PC-9 (cell line): ENCODE measurements around the gene TDRD5. TPM values are rescaled to one million over a fixed set of nuclear protein-coding genes. Genes with fewer than 3 reads are reported as not detected.

Experiments
- BruUV-seq: library from RNA; stranded (reverse); fragments of 400-500 nt; replicated peaks from 2 replicates; lab custom pipeline; 2021; lab: Mats Ljungman, UMichigan
- CTCF ChIA-PET: fragments of 300-600 bp; sonication (Branson Sonifier 250); formaldehyde crosslinking; loops from one replicate; lab custom pipeline; 2022; ENCODE audit warnings: antibody characterized with exemption; lab: Charles Lee
- POLR2A ChIA-PET: fragments of 300-600 bp; sonication (Branson Sonifier 250); formaldehyde crosslinking; loops from one replicate; lab custom pipeline; 2022; ENCODE audit warnings: antibody characterized with exemption; ENCODE audit not compliant: unreplicated experiment; lab: Charles Lee
- DNase-seq, 2 experiments: peaks; one replicate each; pipeline versions ENCODE4 v3.0.0 to v3.0.0-alpha.2; 2015 to 2022; ENCODE audit warnings: mixed read lengths in 1 of 2
- H2AFZ ChIP-seq: fragments of 200-600 bp; sonication (generic); 2 replicates; pipeline ENCODE4 v1.8.1; 2017; ENCODE audit warnings: antibody characterized with exemption
- H3F3A ChIP-seq: fragments of 200-600 bp; sonication (generic); 2 replicates; pipeline ENCODE4 v1.8.1; 2017; ENCODE audit warnings: antibody characterized with exemption, mild to moderate bottlenecking, low read depth; ENCODE audit not compliant: insufficient read depth
- H3K27ac ChIP-seq: fragments of 200-600 bp; sonication (generic); 2 replicates; pipeline ENCODE4 v1.6.1; 2016; ENCODE audit warnings: mixed run types
- H3K27me3 ChIP-seq: fragments of 200-600 bp; sonication (generic); 2 replicates; pipeline ENCODE4 v1.6.1; 2016; ENCODE audit warnings: low read depth, mixed run types; ENCODE audit not compliant: insufficient read depth
- H3K36me3 ChIP-seq: fragments of 200-600 bp; sonication (generic); 2 replicates; pipeline ENCODE4 v1.6.1; 2016; ENCODE audit warnings: low read depth, mixed run types
- H3K4me1 ChIP-seq: fragments of 200-600 bp; sonication (generic); replicated peaks from 2 replicates; pipeline ENCODE4 v1.6.1; 2016; ENCODE audit warnings: mixed run types; ENCODE audit not compliant: insufficient read depth
- H3K4me2 ChIP-seq: fragments of 200-600 bp; sonication (generic); 2 replicates; pipeline ENCODE4 v1.6.1; 2017; ENCODE audit warnings: mixed run types
- H3K4me3 ChIP-seq: fragments of 200-600 bp; sonication (generic); 2 replicates; pipeline ENCODE4 v1.6.1; 2016; ENCODE audit warnings: mixed run types
- H3K79me2 ChIP-seq: fragments of 200-600 bp; sonication (generic); 2 replicates; pipeline ENCODE4 v1.6.1; 2017; ENCODE audit warnings: low read depth, mixed run types
- H3K9me2 ChIP-seq: fragments of 200-600 bp; sonication (generic); 2 replicates; pipeline ENCODE4 v1.8.1; 2017; ENCODE audit warnings: mild to moderate bottlenecking; ENCODE audit not compliant: insufficient read depth
- H3K9me3 ChIP-seq: fragments of 200-600 bp; sonication (generic); 2 replicates; pipeline ENCODE4 v1.8.1; 2016; ENCODE audit warnings: low read depth; ENCODE audit not compliant: insufficient read depth
- H4K20me1 ChIP-seq: fragments of 200-600 bp; sonication (generic); 2 replicates; pipeline ENCODE4 v1.8.1; 2017; ENCODE audit not compliant: insufficient read depth
- CTCF ChIP-seq: fragments of 200-600 bp; sonication (generic); conservative IDR thresholded peaks from 2 replicates; pipeline ENCODE4 v1.6.1; 2017; ENCODE audit warnings: mixed run types, antibody characterized with exemption, mild to moderate bottlenecking, moderate library complexity
- EZH2 ChIP-seq: fragments of 200-600 bp; sonication (generic); IDR thresholded peaks from 2 replicates; pipeline ENCODE4 v1.8.0; 2017; ENCODE audit warnings: antibody characterized with exemption, low read depth
- intact Hi-C: fragments of 100-400 bp; cut with micrococcal nuclease; formaldehyde crosslinking; loops from one replicate; pipeline ENCODE4 v1.10.0; 2022; ENCODE audit not compliant: unreplicated experiment
- total RNA-seq: library from RNA; stranded (reverse); gene quantifications from 2 replicates; pipeline ENCODE4 v1.2.3, GENCODE V29; 2021

The TDRD5 gene
- total RNA-seq, 1 experiment from 2014 or later = not detected

GRCh38 chr1:179709841-179710329 lies 118.3 kb downstream of the TDRD5 start:
- Histone ChIP-seq H3F3A (no peaks in the 10 kb centered on the region), H3K27me3 (peaks cover 17% of the 10 kb centered on the region), H3K4me2 (no peak overlapping the region), H3K9me2 (no peaks in the 10 kb centered on the region), H3K27ac (no peak overlapping the region), H3K4me1 (no peaks in the 10 kb centered on the region), H3K79me2 (no peaks in the 10 kb centered on the region), H4K20me1 (no peaks in the 10 kb centered on the region), H2AFZ (no peak overlapping the region), H3K9me3 (peaks cover 7% of the 10 kb centered on the region), H3K4me3 (no peak overlapping the region), H3K36me3 (no peaks in the 10 kb centered on the region)
- DNase-seq = no peak
- BruUV-seq = no TSS peak
- ChIA-PET POLR2A (no interaction called here), CTCF (interaction anchor here (0.7 to 1.3 kb wide), 3 partner anchors 100 to 715 kb away, joined by 4 to 6 read pairs (median 4); no protein-coding TSS in a partner anchor)
- intact Hi-C loops = loop anchor here (10.0 kb wide), 2 partner anchors 705 to 1155 kb away; no protein-coding TSS in a partner anchor
- no peak for TF ChIP-seq CTCF
- no peak for TF ChIP-seq EZH2

DNA sequence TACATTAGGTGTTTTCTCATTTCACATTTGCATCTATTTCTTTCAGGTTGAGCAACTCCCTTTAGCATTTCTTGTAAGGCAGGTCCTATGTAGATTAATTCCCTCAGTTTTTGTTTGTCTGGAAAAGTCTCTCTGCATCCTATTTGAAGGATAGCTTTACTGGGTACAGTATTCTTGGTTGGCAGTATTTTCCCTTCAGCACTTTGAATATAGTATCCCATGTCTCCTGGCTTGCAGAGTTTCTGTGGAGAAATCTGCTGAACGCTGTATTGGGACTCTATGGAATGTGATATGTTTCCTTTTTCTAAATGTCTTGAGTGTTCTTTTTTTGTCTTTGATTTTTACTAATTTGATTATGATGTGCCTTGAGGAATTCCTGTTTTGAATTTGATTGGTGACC lies 122.5 kb downstream of the TDRD5 start:
- no peak overlapping the region for H3K4me2 ChIP-seq
- H3K27me3 ChIP-seq = peaks cover 10% of the 10 kb centered on the region
- ChIA-PET POLR2A (no interaction called here), CTCF (no interaction called here)
- intact Hi-C loops = no loop called here
- TF ChIP-seq EZH2 (no peak), CTCF (no peak)
- H4K20me1 ChIP-seq = no peaks in the 10 kb centered on the region
- H3K4me3 ChIP-seq = no peak overlapping the region
- H3K36me3 ChIP-seq = no peaks in the 10 kb centered on the region
- no peak overlapping the region for H2AFZ ChIP-seq
- H3K79me2 ChIP-seq = no peaks in the 10 kb centered on the region
- BruUV-seq = no TSS peak
- H3K27ac ChIP-seq = no peak overlapping the region
- no peaks in the 10 kb centered on the region for H3K4me1 ChIP-seq
- no peaks in the 10 kb centered on the region for H3K9me2 ChIP-seq
- no peak for DNase-seq
- H3F3A ChIP-seq = no peaks in the 10 kb centered on the region
- H3K9me3 ChIP-seq = peaks cover 13% of the 10 kb centered on the region

DNA sequence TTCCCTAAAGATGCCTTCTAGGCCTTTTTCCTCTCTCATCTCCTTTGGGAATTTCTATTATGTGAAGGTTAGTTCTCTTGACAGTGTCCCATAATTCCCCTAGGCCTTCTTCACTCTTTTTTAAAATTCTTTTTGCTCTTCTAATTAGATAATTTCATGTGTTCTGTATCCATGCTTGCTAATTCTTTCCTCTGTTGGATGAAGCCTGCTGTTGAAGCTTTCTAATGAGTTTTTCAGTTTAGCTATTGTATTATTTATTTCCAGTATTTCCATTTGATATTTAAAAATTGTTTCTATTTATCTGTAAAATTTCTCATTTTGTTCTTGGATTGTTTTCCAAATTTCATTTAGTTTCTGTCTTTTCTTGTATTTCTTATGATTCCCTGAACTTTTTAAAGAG lies 123.0 kb downstream of the TDRD5 start:
- TF ChIP-seq EZH2 (no peak), CTCF (no peak)
- no peak for DNase-seq
- H3K9me3 ChIP-seq = peaks cover 13% of the 10 kb centered on the region
- H3F3A ChIP-seq = no peaks in the 10 kb centered on the region; the same call in 1 of the 2 replicates
- H4K20me1 ChIP-seq = no peaks in the 10 kb centered on the region
- no peaks in the 10 kb centered on the region for H3K9me2 ChIP-seq
- intact Hi-C loops = no loop called here
- ChIA-PET POLR2A (no interaction called here), CTCF (no interaction called here)
- H3K79me2 ChIP-seq = no peaks in the 10 kb centered on the region
- no peak overlapping the region for H3K4me3 ChIP-seq
- no peak overlapping the region for H3K27ac ChIP-seq
- H3K27me3 ChIP-seq = peaks cover 10% of the 10 kb centered on the region
- BruUV-seq = no TSS peak
- H3K4me1 ChIP-seq = no peaks in the 10 kb centered on the region
- H3K4me2 ChIP-seq = no peak overlapping the region
- no peak overlapping the region for H2AFZ ChIP-seq
- no peaks in the 10 kb centered on the region for H3K36me3 ChIP-seq
